GM12878 (cell line): ENCODE data around the gene CLIP1. TPM values are rescaled to one million over a fixed set of nuclear protein-coding genes. Genes with fewer than 3 reads are reported as not detected.

Experiments used
- ATAC-seq: fragments of 200-7000 bp; cut with Tn5 transposase; 3 replicates; pipeline ENCODE4 v1.9.1; 2020; ENCODE audit warnings: mild to moderate bottlenecking, moderate library complexity
- BruUV-seq: library from RNA; stranded (reverse); fragments of 400-500 nt; replicated peaks from 2 replicates; lab custom pipeline; 2021; lab: Mats Ljungman, UMichigan
- CTCF ChIA-PET: fragments of 300-600 bp; sonication (Branson Sonifier 250); formaldehyde crosslinking; extraction: SDS; loops from one replicate; lab custom pipeline; 2021; ENCODE audit warnings: inconsistent platforms; lab: Yijun Ruan, JAX
- POLR2A ChIA-PET: fragments of 350-600 bp; formaldehyde crosslinking; extraction: SDS; loops from one replicate; lab custom pipeline; 2021; ENCODE audit warnings: inconsistent platforms; lab: Charles Lee
- RAD21 ChIA-PET: fragments of 300-600 bp; sonication (Branson Sonifier 250); formaldehyde crosslinking; loops from one replicate; lab custom pipeline; 2023; ENCODE audit warnings: antibody characterized with exemption; ENCODE audit not compliant: unreplicated experiment; lab: Charles Lee
- SMC1A ChIA-PET: fragments of 300-600 bp; sonication (Branson Sonifier 250); formaldehyde crosslinking; loops from one replicate; lab custom pipeline; 2023; ENCODE audit not compliant: unreplicated experiment, uncharacterized antibody; lab: Charles Lee
- DNase-seq: peaks from one replicate; pipeline ENCODE4 v3.0.0-alpha.2; 2011; ENCODE audit warnings: low read depth, low spot score
- FAIRE-seq: peaks from 3 replicates; lab custom pipeline; 2011; peaks lifted over from hg19 to GRCh38; lab: Jason Lieb, UNC
- H2AFZ ChIP-seq: 2 replicates; pipeline ENCODE4 v1.6.0; 2011; ENCODE audit warnings: low read depth, low read length, control low read depth; ENCODE audit not compliant: control insufficient read depth
- H3K27ac ChIP-seq: 2 replicates; pipeline ENCODE4 v1.5.1; 2011; ENCODE audit warnings: control low read depth; ENCODE audit not compliant: control insufficient read depth, insufficient read depth
- H3K27me3 ChIP-seq, 2 experiments: replicated peaks in 1 of 2; 2 replicates each; pipeline versions ENCODE4 v1.6.0 to v1.6.1; 2011; ENCODE audit warnings: low read length in 1 of 2; ENCODE audit not compliant: control insufficient read depth in 2 of 2, insufficient read depth in 2 of 2
- H3K36me3 ChIP-seq, 2 experiments: 2 replicates each; pipeline ENCODE4 v1.5.1; 2011; ENCODE audit warnings: low read length in 1 of 2; ENCODE audit not compliant: control insufficient read depth in 2 of 2, insufficient read depth in 2 of 2
- H3K4me1 ChIP-seq: 2 replicates; pipeline ENCODE4 v1.6.1; 2011; ENCODE audit warnings: mild to moderate bottlenecking, low read length, moderate library complexity, mixed read lengths; ENCODE audit not compliant: control insufficient read depth, insufficient read depth
- H3K4me2 ChIP-seq: 2 replicates; pipeline ENCODE4 v1.6.0; 2011; ENCODE audit warnings: control low read depth; ENCODE audit not compliant: control insufficient read depth, insufficient read depth
- H3K4me3 ChIP-seq: fragments of 200-600 bp; sonication (generic); 2 replicates; pipeline ENCODE4 v1.5.1; 2016
- H3K79me2 ChIP-seq: 2 replicates; pipeline ENCODE4 v1.6.0; 2011; ENCODE audit warnings: low read length; ENCODE audit not compliant: control insufficient read depth, insufficient read depth
- H3K9ac ChIP-seq: 2 replicates; pipeline ENCODE4 v1.8.0; 2011; ENCODE audit warnings: low read length, control low read depth, mixed read lengths; ENCODE audit not compliant: control insufficient read depth, insufficient read depth
- H3K9me3 ChIP-seq: replicated peaks from 3 replicates; pipeline ENCODE4 v1.5.1; 2011; ENCODE audit warnings: mild to moderate bottlenecking, low read length; ENCODE audit not compliant: control insufficient read depth, insufficient read depth
- H4K20me1 ChIP-seq: 2 replicates; pipeline ENCODE4 v1.6.0; 2011; ENCODE audit not compliant: control insufficient read depth, insufficient read depth
- BACH1 ChIP-seq: fragments of 450-650 bp; IDR thresholded peaks from 2 replicates; pipeline ENCODE4 v1.6.1; 2017; ENCODE audit warnings: mild to moderate bottlenecking, borderline replicate concordance
- CBFB ChIP-seq: IDR thresholded peaks from 2 replicates; pipeline ENCODE4 v1.6.1; 2016; ENCODE audit warnings: antibody characterized with exemption, low read depth
- CEBPB ChIP-seq, 2 experiments: fragments of 150-350 bp in 1 of 2; IDR thresholded peaks; 2 replicates each; pipeline ENCODE4 v1.6.1; 2012 to 2014; ENCODE audit warnings: low read depth in 2 of 2, low read length in 2 of 2, borderline replicate concordance in 1 of 2, inconsistent platforms in 1 of 2
- IKZF2 ChIP-seq, 2 experiments: fragments of 450-650 bp; IDR thresholded peaks; 2 replicates each; pipeline ENCODE4 v1.6.1; 2017; ENCODE audit warnings: mild to moderate bottlenecking in 2 of 2, moderate library complexity in 2 of 2
- NFYA ChIP-seq: IDR thresholded peaks from 2 replicates; pipeline ENCODE4 v1.6.1; 2011; ENCODE audit warnings: low read depth, mild to moderate bottlenecking, low read length, improper control_type of control experiment, borderline replicate concordance
- RELB ChIP-seq: fragments of 450-650 bp; IDR thresholded peaks from 2 replicates; pipeline ENCODE4 v1.6.1; 2017; ENCODE audit warnings: low read depth, mild to moderate bottlenecking, moderate library complexity
- SIN3A ChIP-seq: IDR thresholded peaks from 2 replicates; pipeline ENCODE4 v1.6.1; 2012; ENCODE audit warnings: low read depth, low read length, improper control_type of control experiment
- SMAD1 ChIP-seq: fragments of 450-650 bp; IDR thresholded peaks from 2 replicates; pipeline ENCODE4 v1.6.1; 2018; ENCODE audit warnings: mild to moderate bottlenecking, low read depth; ENCODE audit not compliant: partially characterized antibody
- SMC3 ChIP-seq: IDR thresholded peaks from 2 replicates; pipeline ENCODE4 v1.6.1; 2011; ENCODE audit warnings: low read length, improper control_type of control experiment, borderline replicate concordance
- ZNF274 ChIP-seq: IDR thresholded peaks from one replicate; pipeline ENCODE4 v1.8.0; 2011; ENCODE audit not compliant: insufficient read length, insufficient read depth
- ZSCAN29 ChIP-seq: fragments of 450-650 bp; IDR thresholded peaks from 2 replicates; pipeline ENCODE4 v1.6.1; 2017; ENCODE audit warnings: mild to moderate bottlenecking, moderate library complexity
- ZZZ3 ChIP-seq: IDR thresholded peaks from 2 replicates; pipeline ENCODE4 v1.6.1; 2011; ENCODE audit warnings: low read depth; ENCODE audit not compliant: control insufficient read depth, insufficient read length
- WGBS: methylation state at CpG from one replicate; pipeline ENCODE4 v1.1.6; 2016; ENCODE audit warnings: low lambda C conversion rate; ENCODE audit not compliant: insufficient replicate concordance, insufficient coverage; ENCODE audit errors: missing lambda C conversion rate; 5-methylcytosine and 5-hydroxymethylcytosine counted together
- in situ Hi-C: fragments of 300-500 bp; cut with MboI; formaldehyde crosslinking; loops from 9 replicates; pipeline ENCODE4 v1.14.3; 2018; ENCODE audit warnings: mixed read lengths
- intact Hi-C: fragments of 100-400 bp; cut with micrococcal nuclease; formaldehyde crosslinking; loops from one replicate; pipeline ENCODE4 v1.14.2; 2022; ENCODE audit not compliant: unreplicated experiment
- polyA plus RNA-seq, 11 experiments: library from polyadenylated mRNA; depleted of rRNA in 4 of 11; unstranded in 6 of 11; stranded (reverse) in 5 of 11; fragments of >200 nt; fragmentation: Nextera tagmentation in 4 of 11; fragmentation: Illumina TruSeq in 1 of 11; extraction: Ambion mirVana in 4 of 11; extraction: Trizol in 1 of 11; gene quantifications; 1 replicate in 1 of 11; 2 replicates in 10 of 11; pipeline versions ENCODE4 v1.2.1 to v1.2.3, GENCODE V29; 2011 to 2016; ENCODE audit warnings: inconsistent platforms in 2 of 11, missing spikeins in 2 of 11, low read depth in 1 of 11
- total RNA-seq, 4 experiments: library from RNA; depleted of rRNA in 3 of 4; stranded (reverse); fragments of >200 nt in 3 of 4; fragmentation: Illumina TruSeq in 1 of 4; extraction: Trizol in 1 of 4; gene quantifications; 2 replicates each; pipeline versions ENCODE4 v1.2.1 to v1.2.3, GENCODE V29; 2013 to 2021
- TF ChIP-seq, protein P1 (sequence below): IDR thresholded peaks from 2 replicates; pipeline ENCODE4 v1.6.1; 2011; ENCODE audit warnings: borderline replicate concordance, low read depth, mild to moderate bottlenecking, moderate library complexity, low read length; ENCODE audit not compliant: insufficient read depth, poor library complexity, severe bottlenecking
- TF ChIP-seq, protein P2 (sequence below): fragments of 450-650 bp; IDR thresholded peaks from 2 replicates; pipeline ENCODE4 v1.6.1; 2016; ENCODE audit warnings: mild to moderate bottlenecking

CLIP1 gene
- total and polyA plus RNA-seq, 10 of the 15 experiments (the other 5 are each of a cell fraction or from before 2014, with no cell fraction given), result 6.0 to 45.4 (median 25.2) TPM

DNA sequence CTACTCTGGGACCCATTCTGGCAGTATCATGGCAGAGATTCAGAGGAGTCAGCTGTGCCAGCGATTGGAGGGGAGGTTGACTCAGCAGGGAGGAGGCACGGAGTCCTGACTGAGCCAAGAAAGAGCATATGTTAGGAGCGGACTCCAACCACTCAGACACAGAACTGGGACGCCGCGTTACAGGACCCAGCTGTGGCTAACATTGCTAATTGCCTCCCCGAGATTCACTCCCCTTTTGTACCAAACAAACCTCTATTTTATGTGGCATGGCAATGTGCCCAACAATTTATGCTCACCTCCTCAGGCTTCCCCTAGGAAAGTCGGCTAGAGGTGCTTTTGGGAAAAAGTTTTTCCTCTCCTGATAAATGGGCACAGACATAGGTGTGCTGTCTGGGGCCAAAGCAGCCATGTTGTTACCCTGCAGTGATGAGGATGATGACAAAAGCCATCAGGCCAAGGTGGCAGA is 15.2 kb upstream of the CLIP1 start:
- DNase-seq, result no peak
- Histone ChIP-seq H3K4me2 (no peak overlapping the region), H3K4me1 (no peaks in the 10 kb centered on the region), H3K9ac (no peak overlapping the region), H3K27me3 (no peaks in the 10 kb centered on the region), H4K20me1 (no peaks in the 10 kb centered on the region), H2AFZ (no peak overlapping the region), H3K4me3 (no peak overlapping the region), H3K36me3 (no peaks in the 10 kb centered on the region), H3K9me3 (no peaks in the 10 kb centered on the region), H3K79me2 (no peaks in the 10 kb centered on the region), H3K27ac (no peak overlapping the region)
- SMC1A ChIA-PET, result no interaction called here
- in situ Hi-C loops, result no loop called here
- RAD21 ChIA-PET, result no interaction called here
- intact Hi-C loops, result no loop called here
- POLR2A ChIA-PET, result interaction anchor here (0.6 kb wide), 2 partner anchors 27 to 108 kb away, joined by 3 to 4 read pairs; no protein-coding TSS in a partner anchor
- CTCF ChIA-PET, result no interaction called here
- no peak for FAIRE-seq
- 60% methylated on average over 8 of the region's 8 CpGs for WGBS
- BruUV-seq, result no TSS peak
- TF ChIP-seq CEBPB (IDR thresholded peaks at IDR 0.05; ENCODE audit: borderline replicate concordance in 1 of 2, low read depth in 2 of 2, low read length in 2 of 2) (no peak), RELB (no peak), NFYA (no peak), SMAD1 (no peak), ZZZ3 (no peak), IKZF2 (IDR thresholded peaks at IDR 0.05) (no peak), CBFB (no peak), SMC3 (no peak), ZSCAN29 (no peak), BACH1 (no peak), ZNF274 (no peak), SIN3A (no peak)
- TF ChIP-seq, protein P1, sequence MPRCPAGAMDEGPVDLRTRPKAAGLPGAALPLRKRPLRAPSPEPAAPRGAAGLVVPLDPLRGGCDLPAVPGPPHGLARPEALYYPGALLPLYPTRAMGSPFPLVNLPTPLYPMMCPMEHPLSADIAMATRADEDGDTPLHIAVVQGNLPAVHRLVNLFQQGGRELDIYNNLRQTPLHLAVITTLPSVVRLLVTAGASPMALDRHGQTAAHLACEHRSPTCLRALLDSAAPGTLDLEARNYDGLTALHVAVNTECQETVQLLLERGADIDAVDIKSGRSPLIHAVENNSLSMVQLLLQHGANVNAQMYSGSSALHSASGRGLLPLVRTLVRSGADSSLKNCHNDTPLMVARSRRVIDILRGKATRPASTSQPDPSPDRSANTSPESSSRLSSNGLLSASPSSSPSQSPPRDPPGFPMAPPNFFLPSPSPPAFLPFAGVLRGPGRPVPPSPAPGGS, result no peak
- TF ChIP-seq, protein P2, sequence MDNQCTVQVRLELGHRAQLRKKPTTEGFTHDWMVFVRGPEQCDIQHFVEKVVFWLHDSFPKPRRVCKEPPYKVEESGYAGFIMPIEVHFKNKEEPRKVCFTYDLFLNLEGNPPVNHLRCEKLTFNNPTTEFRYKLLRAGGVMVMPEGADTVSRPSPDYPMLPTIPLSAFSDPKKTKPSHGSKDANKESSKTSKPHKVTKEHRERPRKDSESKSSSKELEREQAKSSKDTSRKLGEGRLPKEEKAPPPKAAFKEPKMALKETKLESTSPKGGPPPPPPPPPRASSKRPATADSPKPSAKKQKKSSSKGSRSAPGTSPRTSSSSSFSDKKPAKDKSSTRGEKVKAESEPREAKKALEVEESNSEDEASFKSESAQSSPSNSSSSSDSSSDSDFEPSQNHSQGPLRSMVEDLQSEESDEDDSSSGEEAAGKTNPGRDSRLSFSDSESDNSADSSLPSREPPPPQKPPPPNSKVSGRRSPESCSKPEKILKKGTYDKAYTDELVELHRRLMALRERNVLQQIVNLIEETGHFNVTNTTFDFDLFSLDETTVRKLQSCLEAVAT, result no peak
- no peak for ATAC-seq
